GM18868 (cell line): ENCODE measurements around the gene PLCZ1.
"Not testable (repeated sequence)": the region's sequence is repeated elsewhere in the genome, so short reads cannot be mapped to it uniquely, and the experiment has no call there.

Experiments
- ATAC-seq: cut with Tn5 transposase; IDR thresholded peaks from one replicate; pipeline ENCODE4 v1.9.1; 2021; ENCODE audit warnings: mild to moderate bottlenecking, moderate library complexity; ENCODE audit not compliant: unreplicated experiment

Gene PLCZ1

DNA sequence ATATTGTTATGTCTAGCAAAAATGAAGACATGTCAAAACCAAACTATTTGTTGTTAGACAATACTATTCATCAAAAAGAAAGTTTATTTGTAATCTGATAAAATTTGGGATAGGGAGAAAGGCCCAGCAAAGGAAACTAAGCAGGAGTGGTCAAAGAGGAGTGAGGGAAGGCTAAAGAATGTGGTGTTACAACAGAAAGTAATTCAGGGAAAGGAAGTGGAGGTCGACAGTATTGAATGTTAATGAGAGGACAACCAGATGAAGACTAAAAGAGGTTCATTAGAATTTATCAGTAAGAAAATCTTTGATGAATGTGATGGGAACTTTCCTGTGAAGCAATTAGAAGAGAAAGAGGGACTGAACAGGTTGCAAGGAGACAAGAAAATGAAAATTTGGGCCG lies 33.9 kb downstream of the PLCZ1 start:
- no peak for ATAC-seq

DNA sequence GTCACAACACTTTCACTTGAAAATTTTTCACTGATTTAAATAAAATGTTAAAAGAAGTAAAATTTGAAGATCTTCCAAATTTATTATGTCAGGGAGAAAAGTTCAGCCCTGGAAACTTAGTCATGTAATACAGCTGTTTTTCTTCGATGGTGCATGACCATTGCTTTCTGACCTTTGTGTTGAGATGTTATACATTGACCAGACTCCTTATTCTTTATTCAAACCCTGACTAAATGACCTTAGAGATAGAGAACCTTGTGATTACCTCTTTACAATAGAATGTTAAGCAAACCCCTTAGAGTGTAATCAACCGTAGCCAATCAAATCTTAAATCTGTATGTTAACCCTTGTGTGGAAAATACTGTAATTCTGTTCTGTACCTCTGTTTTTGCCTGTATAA lies 34.5 kb downstream of the PLCZ1 start:
- ATAC-seq = no peak

DNA sequence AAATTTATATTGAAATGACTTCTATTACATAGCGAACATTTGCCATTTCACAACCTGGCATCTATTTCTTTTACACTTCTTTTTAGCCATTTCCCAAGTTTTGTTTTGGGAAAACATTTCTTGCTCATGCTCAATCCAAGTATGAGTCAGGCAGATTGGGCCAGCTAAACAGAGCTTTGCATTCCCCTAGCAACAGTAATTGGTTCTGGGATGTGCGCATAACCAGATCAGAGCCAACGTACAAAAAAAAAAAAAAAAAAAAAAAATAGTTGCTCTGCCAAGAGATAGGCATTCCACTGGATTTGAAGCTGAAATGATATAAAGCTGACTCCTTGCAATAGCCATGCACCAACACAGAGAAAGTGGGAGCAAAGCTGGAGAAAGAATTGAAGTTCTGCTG lies 37.5 kb downstream of the PLCZ1 start:
- ATAC-seq = no peak

DNA sequence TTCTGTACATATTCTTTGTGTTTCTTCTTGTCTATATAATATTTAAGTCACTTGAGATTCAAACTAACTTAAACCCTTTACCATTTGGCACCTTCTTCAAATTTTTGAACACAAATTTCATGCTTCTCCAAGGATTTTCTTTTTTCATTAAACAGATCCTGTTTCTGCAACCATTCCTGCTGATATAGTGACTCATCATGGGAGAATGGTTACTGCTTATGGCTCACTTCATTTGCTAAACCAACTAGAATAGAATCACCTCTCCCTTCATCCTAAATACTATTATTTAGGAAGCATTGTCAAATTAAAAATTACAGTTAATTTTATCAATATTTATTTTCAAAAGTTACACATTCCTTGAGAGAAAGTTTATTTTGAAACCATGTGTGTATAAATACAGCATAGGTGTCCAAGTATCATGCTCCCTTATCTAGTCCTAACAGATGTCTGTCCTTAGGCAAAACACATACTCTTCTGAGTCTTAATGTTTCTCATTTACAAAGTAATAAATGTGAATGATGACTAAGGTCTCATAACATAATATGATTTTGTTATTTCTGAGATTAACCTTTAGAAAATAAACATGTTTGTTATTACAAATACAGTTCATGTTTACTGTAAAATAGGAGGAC lies 40.7 kb downstream of the PLCZ1 start:
- no peak for ATAC-seq

DNA sequence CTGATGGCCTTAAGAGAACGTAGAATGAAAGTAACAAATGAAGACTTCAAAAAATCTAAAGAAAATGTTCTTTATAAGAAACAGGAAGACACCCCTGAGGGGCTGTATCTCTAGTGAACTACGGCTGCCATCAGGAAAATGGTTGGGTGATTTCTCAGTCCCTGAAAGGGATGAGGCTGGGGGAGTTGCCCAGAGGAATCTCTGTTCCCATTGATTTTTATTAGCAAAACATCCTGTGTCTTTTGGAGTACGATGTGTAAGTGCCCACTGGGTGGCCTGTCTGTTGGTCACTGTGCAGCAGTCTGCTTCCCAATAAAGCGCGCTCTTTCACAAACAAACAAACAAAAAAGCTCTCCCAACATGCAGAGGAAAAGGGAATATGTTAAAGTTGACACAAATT lies 43.8 kb downstream of the PLCZ1 start:
- not testable (repeated sequence) for ATAC-seq

DNA sequence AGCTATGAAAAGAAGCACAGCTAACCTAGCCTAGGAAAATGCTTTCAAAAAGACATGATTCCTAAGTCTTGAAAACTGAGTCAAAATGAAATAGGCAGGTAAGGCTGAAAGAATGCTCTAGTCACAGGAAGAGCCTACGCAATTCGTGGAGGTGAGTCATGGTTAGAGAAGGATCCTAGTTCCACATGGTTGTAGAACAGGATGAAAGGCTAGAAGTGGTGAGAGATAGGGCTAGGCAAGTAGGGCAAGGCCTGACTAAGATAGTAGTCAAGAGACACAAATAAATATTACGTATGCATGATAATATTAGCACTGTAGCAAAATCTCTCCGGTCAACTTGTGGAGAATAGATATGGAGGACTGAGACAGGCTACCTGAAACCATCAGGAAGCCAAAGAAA lies 47.2 kb downstream of the PLCZ1 start:
- no peak for ATAC-seq

DNA sequence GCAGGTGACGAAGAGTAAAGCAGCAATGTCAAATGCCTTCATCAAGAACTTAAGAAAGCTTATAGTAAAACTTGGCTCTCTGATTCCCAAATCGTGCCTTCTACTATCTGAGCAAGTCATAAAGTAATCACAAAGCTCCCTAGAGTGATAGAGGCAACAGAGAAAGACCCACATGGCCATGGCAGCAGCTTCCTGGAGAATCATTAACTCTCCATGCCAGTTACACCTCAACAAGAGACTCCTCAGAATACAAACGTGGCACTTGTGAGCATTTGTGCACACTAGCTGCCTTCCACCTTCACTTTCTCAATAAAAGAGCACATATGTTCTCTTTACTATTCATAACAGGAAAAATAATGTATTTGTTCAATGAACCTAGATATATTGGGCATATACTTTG lies 48.0 kb downstream of the PLCZ1 start:
- no peak for ATAC-seq

DNA sequence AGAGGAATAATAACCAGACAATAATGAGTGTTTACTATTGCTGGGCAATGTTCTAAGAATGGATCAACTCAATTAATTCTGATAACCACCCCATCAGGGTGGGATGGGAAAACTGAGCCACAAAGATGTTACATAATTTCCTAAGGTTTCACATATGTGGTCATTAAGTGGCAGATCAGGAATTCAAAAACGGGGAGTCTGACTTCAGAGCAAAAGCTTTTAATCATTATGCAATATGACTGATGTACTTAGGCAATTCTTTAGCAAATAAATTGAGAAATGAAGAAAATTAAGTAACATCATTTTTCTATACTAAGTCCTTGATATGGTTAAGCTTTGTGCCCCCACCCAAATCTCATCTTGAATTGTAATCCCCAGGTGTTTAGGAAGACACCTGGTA lies 53.4 kb downstream of the PLCZ1 start:
- no peak for ATAC-seq

DNA sequence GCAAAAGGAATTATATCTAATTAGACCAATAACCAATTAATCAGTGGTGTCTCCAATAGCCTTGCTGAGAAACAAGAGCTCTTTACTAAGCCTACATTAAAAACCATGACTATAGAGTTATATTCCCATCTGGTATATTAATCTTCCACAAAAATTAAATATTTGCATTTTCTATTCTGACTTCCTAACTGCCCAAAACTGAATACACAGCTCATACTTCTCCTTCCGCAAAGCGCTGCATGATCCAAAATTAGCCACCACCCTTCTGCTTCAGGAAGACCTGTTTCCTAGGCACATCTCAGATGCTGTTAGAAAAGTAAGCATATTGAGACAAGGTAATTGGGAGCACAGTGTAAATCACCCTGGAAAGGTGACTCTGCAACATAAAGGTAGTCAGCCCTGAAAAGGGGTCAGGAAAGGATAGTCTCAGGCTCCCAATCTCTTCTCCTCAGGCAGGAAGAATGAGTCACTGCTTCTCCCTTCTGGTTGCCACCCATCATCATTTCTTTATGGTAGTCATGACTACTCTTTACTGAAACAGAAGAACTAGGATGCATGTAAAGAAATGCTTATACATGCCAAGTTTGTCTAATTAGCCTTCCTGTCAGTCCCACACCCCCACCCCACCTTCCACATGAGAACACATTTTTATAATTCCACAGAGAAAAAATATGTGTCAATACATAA lies 54.3 kb downstream of the PLCZ1 start:
- ATAC-seq = no peak

DNA sequence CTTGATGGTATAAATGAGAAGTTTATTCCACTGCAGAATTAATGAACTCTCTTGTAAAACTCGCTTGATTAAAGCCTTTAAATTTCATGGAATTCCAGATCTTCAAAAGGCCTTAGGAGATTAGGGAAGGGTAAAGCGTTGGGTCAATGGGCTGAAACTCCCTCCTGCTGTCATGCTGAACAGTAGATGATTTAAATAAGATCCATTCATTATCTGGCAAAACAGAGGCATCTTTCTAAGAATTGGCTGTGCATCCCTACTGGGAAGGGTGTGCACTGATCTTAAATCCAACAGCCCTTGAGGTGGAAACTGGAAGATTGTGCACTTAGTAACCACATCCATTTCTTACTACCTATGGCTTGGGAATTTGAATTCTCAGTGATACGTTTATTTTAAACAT lies 56.0 kb downstream of the PLCZ1 start:
- ATAC-seq = no peak

DNA sequence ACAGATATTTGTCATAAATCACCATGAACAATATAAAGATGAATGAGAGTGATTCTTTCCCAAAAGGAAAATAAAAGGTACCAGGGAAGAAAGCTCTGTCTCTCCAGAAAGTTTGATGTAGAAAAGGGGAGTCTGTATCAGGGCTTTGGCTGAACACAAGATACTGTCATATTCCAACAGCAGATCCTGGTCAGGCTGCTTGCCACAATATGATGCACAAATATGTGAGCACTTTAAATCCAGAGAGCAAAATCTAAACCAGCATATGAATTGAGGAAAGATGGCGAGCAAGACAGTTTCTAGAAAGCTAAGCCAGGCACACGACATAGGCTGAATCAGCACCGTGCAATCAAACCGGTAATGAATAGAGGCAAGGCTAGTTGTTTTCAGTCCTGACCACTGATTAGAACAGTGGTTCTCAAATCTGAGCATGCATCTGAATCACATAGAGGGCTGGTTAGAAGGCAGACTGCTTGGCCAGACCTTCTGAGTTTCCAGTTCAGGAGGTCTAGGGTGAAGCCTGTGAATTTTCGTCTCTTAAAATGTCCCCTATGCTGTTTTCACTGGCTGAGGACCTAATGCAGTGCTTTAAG lies 60.7 kb downstream of the PLCZ1 start:
- ATAC-seq = no peak

DNA sequence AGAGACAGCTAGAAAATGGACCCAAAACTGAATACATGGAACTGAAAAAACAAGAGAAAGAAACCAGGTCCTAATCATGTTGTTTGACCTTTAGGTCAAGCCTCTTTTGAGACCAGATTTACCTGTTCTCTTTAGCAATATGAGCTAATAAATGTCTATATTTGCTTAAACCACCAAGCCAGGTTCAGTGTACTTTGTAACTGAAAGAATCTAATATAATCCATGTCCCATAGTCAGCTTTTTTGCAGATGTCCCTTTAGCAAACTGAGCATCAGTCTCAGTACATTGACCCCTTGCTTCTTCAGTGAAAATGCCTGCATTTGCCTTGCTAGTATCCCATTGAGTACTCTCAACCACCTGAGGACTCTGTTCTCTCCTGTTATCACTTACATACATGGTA lies 61.7 kb downstream of the PLCZ1 start:
- ATAC-seq = no peak

DNA sequence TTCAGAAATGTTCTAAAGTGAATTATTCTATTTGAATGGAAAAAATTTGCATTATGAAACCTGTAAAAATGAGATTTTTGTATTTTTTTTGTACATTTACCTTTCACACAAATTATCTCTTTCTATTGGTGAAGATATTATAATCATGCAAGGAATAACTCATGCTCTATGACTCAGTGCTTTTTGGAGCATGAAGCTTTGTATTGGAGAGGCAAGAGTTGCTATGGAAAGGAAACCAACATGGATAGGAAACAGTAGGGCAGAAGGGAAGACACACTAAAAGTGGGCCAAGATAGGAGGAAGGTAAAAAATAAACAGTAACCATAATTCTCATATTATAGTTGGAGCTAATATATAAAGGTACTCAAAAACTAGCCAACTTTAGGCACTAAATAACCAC lies 79.0 kb downstream of the PLCZ1 start:
- no peak for ATAC-seq

DNA sequence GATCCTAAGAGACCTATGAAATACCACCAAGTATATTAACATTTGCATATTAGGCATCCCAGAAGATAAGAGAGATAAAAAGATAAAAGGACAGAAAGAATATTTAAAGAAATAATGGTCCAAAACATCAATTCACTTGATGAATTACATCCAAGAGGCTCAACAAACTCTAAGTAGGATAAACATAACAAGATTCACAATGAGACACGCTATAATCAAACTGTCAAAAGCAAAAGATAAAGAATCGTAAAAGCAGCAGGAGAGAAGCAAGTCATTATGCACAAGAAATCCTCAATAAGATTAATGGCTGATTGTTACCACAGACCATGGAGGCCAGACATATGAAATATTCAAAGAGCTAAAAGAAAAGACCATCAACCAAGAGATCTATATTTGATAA lies 79.6 kb downstream of the PLCZ1 start:
- ATAC-seq = no peak

DNA sequence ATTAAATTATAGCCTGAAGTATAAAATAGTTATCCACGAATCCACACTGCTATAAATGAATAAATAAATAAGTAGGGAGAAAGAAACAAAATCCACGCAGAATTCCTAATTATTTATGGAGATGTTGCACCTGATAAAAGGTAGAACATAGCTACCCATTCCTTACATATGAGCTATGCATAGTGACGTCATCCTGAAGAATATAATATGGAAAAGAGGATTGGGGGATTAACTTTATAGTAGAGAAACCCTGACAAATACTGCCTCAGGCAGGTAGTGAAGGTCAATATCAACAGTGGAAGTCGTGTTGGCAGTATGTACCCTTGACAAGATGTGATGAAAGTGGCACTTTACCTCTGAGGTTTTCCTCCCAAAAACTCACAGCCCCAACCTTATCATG lies 82.5 kb downstream of the PLCZ1 start:
- no peak for ATAC-seq

DNA sequence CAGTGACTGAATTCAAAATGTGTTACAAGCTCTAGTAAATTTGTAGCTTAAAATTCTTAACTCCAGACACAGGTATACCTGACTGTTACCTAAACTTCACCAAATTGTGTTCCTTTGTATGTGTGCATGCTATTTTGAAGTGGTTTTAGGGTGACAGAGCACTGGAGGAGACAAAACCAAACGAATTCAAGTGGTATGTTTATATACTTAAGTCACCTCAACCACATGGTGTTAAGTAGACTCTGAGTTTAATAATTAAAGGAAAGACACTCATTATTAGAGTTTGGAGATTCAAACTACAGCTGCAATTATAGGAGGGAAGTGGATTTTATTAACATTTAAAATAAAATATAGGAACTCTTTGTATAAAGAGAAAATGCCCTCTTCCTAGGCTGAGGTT lies 84.3 kb downstream of the PLCZ1 start:
- ATAC-seq = no peak

DNA sequence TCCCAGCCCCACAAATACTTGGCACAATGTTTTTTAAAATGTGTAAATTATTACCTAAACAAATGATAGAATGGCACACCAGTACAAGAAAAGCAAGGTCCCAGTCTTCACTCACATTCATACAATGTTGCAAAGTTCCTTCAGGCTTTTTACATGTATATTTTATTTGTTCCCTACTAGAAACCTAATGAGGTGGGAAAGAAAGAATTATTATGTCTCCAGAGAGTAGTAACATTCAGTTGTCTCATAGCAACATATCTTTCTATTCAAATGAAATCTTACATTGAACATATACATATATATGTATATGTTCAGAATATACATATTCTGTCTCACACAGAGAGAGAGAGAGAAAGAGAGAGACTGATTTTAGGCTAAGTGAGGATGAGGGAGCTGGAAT lies 85.2 kb downstream of the PLCZ1 start:
- no peak for ATAC-seq

DNA sequence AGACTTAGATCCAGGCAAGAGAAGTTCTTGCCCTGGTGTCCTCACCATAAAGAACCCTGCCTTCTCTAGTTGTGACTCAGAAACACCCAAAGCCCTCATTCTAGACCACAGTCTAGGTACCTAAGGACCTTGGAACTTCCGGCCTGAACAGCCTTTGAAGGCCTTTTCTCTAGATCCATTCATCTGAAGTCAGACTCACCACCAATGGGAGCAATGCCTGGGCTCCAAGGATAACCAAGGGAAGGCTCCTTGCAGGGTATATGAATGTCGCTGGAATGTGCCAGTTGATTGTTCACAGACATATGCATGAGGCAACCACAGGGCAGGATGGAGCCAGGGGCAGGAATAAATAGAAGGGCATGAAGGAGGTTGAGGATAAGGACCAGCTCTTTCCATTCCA lies 86.3 kb downstream of the PLCZ1 start:
- ATAC-seq = no peak

DNA sequence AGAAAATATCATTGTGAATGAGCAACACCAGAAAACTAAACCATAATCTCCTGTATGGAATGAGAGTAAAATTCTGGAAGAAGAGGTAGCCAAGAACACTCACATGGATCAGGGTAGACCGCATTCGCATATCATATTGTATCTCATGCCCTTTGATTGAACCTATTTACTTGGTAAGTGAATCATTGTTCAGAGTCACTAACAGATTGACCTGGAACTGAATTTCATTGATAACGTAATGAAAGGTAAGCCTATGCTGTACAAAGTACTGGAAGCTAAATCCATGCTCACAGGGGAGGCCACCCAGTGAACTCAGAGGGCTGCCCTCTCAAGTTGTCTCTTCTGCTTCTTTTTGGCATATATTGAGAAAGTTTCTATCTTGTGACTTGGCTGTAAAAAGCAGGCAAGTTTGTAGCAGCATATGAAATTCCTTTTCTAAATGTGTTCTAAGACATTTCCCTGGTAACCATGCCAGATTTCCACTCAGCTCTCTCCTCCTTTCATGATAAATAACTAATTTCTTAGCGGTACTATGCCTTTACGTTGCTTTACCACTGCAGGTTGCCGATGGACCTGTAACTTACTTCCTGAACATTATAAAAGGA lies 91.4 kb downstream of the PLCZ1 start:
- no peak for ATAC-seq

DNA sequence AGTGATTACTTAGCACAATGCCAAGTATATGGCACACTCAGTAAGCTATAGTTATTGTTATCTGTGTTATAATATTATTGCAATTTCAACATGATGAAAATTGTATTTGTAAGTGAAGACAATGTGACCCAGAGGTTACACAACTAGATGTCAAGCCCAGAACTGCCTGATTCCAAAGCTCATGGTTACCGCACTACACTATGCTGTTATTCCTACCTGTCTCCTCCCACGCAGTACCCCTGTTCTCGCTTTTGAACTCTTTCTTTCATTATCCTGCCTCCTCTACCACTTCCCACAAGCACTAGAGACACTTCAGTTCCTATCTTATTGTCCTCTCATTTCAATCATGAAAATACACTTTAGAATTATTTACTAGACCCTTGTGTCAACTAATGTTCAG lies 93.2 kb downstream of the PLCZ1 start:
- no peak for ATAC-seq

DNA sequence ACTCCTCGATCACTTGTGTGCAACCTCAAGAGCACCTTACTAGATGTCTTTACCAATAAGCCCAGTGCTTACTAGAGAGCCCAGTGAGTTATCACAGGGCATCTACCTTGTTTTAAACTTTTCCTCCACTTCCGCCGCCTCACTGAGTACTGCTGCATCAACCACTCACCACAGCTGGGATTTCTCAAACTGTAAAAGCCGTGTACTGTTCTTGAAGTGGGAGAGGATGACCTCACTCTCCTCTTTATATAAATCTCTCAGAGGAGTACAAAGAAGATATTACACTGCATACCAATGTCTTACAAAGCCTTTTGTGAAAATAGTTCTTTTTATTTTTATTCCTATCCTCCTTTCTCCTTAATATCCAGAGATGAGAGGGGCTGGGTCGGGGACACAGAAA lies 94.1 kb downstream of the PLCZ1 start:
- ATAC-seq = no peak

DNA sequence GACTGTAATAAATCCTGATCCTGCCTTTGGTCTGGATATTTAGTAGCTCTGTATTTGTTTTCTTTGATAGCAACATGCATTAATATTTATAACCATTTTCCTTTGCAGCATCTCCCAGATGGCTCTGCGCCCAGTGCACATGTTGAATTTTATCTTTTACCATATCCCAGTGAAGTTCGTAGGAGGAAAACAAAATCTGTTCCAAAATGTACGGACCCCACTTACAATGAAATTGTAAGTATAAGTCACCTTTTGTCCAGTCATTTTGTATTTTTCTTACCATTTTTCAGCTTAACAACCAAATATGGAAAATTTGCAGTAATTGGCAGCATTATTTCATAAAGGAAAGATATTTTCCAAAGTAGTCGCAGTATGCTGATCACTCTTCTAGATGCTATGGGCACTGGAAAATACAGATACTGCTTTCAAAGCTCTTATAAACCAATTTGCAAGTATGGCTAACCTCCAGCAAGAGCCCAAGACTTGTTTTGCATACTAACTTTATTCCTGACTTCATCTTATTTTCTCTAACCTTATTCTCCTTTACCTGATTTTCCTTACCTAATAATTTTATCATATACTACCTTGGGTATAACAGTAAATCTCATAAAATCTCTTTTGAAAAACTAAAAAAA lies 97.4 kb downstream of the PLCZ1 start:
- no peak for ATAC-seq
